ACC112 (cell line): ENCODE results near the gene YIPF3.

Source experiments
- H2AFZ ChIP-seq: fragments of 200-600 bp; sonication (generic); one replicate; pipeline ENCODE4 v1.6.0; 2017; ENCODE audit warnings: antibody characterized with exemption, low read length; ENCODE audit not compliant: unreplicated experiment
- H3K27ac ChIP-seq: fragments of 200-600 bp; sonication (generic); 2 replicates; pipeline ENCODE4 v1.5.1; 2014; ENCODE audit warnings: low read depth, mild to moderate bottlenecking, antibody characterized with exemption, low read length, moderate library complexity
- H3K27me3 ChIP-seq: fragments of 200-600 bp; sonication (generic); 2 replicates; pipeline ENCODE4 v1.6.1; 2014; ENCODE audit warnings: mild to moderate bottlenecking, antibody characterized with exemption, low read length, moderate library complexity, mixed read lengths; ENCODE audit not compliant: insufficient read depth
- H3K36me3 ChIP-seq: fragments of 200-600 bp; sonication (generic); 2 replicates; pipeline ENCODE4 v1.6.1; 2016; ENCODE audit warnings: mild to moderate bottlenecking, antibody characterized with exemption, low read length, moderate library complexity, mixed read lengths; ENCODE audit not compliant: insufficient read depth
- H3K4me1 ChIP-seq: fragments of 200-600 bp; sonication (generic); one replicate; pipeline ENCODE4 v1.6.1; 2016; ENCODE audit warnings: low read length, mixed read lengths; ENCODE audit not compliant: insufficient read depth, unreplicated experiment, control insufficient read depth
- H3K4me3 ChIP-seq: fragments of 200-600 bp; sonication (generic); 2 replicates; pipeline ENCODE4 v1.5.1; 2014; ENCODE audit warnings: mild to moderate bottlenecking, low read depth, low read length
- H3K79me2 ChIP-seq: fragments of 200-600 bp; sonication (generic); one replicate; pipeline ENCODE4 v1.6.0; 2016; ENCODE audit warnings: low read length; ENCODE audit not compliant: control insufficient read depth, unreplicated experiment, insufficient read depth

The YIPF3 gene

DNA sequence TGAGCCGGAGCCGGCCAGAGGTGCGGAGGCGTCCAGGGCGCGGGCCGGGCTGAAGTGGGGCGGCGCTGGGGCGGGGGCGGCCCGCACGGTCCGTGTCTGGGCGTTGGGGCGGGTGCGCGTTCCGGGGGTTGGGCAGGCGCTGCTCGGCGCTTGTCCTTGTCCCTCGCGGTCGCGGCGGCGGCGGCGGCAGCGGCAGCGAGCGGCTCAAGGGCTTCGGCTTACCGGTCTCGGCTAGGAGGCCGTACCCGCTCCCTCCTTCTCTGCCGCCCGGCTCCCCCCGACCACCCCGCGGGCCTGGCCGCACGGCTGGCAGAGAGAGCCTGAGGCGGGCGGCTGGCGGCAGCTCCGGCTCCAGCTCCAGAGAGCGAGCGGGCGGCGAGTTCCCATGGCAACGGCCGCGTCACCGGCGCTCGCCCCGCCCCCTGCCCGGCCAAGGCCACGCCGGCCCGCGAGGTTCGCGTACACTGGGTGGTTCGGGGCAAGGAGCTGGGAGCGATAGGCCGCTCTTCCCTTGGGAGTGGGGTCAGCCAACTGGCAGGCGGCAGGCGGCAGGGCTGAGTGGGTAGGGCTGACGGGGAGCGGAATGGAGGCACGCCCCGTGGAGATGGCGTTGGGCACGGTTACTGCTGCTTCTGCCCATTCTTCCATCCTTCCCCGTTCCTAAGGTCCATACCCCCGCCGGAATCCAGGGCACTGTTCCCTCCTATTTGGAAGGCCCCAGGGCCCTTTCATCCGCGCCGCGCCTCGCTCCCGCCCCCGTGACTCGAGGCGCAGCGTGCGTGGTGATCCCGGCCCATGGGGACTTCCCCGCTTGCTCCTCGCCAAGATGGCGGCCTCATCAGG lies 6.5 kb downstream of the YIPF3 start, which contains the start of gene LRRC73:
Gene LRRC73 (minus strand): TSS at position 363 of the 843 bp plus-strand sequence. CDS start 561 bp downstream, outside the sequence.
- H2AFZ ChIP-seq = peak within 1 kb of the TSS; percentile 71
- H3K36me3 ChIP-seq = peaks cover 7% of the 10 kb centered on the region
- peaks cover 10% of the 10 kb centered on the region for H3K79me2 ChIP-seq
- H3K4me3 ChIP-seq = peak within 1 kb of the TSS; percentile 79
- H3K27me3 ChIP-seq = no peaks in the 10 kb centered on the region
- H3K4me1 ChIP-seq = peaks cover 14% of the 10 kb centered on the region
- H3K27ac ChIP-seq = peak within 1 kb of the TSS; percentile 17; the same call in 1 of the 2 replicates

DNA sequence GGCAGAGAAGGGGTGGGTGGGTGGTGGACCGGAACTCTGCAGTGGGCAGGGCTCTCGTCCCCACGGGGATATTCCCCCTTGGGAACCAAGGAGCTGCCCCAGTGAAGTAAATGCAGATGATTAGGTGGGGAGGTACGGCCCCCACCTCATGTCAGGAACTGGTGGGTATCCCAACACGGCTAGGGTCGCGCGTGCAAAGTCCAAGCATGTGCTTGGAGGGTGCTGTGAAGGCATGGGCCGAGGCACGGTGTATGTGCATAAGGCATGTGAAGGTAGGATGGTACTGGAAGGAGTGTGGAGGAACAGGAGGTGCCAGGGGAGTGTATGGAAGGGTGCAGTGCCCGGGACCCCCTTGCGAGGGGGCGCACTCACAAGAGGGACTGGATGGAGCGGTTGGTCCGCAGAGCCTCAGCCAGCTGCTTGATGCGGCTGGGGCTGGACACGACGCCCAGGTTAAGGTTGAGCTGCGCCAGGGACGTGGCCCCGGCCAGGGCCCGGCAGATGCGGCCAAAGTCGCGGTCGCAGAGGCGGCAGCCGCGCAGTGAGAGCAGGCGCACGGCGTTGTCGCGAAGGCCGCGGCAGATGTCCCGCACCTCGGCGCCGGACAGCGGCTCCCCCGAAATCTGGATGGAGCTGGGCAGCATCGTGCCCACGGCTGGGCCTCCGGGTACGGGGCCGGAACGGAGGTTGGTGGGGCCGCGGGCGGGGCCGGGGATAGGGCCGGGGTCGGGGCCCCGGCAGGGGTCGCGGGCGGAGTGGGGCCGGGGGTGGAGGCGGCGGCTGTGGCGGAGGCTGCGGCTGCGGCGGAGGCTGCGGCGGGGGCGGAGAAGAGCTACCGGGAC lies 7.4 kb downstream of the YIPF3 start:
- H3K79me2 ChIP-seq = peaks cover 3% of the 10 kb centered on the region
- peaks cover under 1% of the 10 kb centered on the region for H3K36me3 ChIP-seq
- peak overlapping the region; percentile 79 for H3K4me3 ChIP-seq
- H3K4me1 ChIP-seq = peaks cover 6% of the 10 kb centered on the region
- H3K27ac ChIP-seq = no peak overlapping the region
- peak overlapping the region; percentile 71 for H2AFZ ChIP-seq
- H3K27me3 ChIP-seq = no peaks in the 10 kb centered on the region

DNA sequence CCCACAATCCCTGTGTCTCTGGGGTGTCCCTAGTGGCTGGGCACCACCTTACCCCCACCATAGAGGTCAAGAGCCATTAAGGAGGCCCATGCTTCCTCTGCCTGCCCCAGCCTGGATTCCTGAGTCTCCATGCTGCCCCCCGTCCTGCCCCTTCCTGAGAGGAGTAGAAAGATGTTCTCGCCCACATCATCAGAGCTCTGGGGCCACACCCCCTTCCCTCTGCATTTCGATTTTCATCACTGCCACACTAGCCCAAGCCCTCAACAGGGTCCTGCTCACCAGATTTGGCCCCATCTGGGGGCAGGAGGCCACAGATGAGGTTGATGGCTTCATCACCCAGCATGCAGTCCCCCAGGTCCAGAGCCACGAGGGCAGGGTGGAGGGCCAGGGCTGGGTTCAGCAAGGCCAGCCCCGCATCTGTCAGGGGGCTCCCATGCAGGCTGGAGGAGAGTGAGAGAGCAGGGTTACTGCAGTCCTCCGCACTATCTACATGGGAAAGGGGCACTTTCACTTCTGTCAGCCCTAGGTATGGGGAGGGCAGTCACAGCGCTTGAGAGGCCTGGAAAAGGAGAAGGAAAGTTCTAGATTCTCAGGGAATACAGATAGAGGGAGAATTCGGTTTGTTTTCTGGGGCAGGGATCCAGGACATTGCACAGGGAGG lies 8.1 kb downstream of the YIPF3 start:
- Histone ChIP-seq H3K36me3 (no peaks in the 10 kb centered on the region; the same call in none of the 2 replicates), H3K79me2 (no peaks in the 10 kb centered on the region), H3K27me3 (no peaks in the 10 kb centered on the region), H2AFZ (no peak overlapping the region), H3K27ac (no peak overlapping the region), H3K4me3 (peak overlapping the region; percentile 79; the same call in 1 of the 2 replicates), H3K4me1 (peaks cover 4% of the 10 kb centered on the region)

DNA sequence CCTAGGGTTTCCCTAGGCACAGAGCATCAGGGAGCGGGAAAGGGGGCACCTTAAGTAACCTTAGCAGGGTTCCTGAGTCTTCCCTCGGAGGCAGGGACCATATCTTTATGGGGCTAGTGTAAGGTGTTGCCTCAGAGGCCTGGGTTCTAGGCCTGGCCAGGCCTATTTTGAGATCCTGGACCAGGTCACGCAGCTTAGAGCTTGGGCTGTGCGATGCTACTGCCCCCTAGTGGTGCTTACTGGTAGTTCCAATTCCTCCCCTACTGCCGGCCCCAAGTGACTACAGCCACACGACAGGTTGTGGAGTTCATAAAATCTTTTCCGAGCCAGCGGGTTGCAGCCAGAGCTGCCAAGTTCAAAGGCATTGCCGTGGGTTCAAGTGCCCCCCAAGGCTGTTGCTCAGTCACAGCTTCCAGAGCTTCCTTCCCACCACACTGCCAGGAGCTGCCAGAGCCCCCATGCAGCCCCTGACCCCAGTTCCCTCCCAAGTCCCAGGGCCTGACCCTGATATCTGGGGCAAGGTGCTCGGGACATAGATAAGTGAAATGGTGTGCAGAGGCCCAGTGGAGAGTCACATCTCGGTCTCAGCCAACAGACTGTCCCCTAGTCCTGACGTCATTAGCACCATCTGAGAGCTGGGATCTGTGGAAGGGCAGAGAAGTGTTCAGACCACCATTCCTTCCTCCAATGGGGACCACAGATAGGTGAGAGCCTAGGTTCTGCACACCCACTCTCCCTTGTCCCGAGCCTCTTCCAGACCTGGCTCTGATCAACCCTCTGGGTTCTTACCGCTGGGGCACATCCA lies 9.9 kb downstream of the YIPF3 start:
- Histone ChIP-seq H3K4me1 (peaks cover 4% of the 10 kb centered on the region), H2AFZ (no peak overlapping the region), H3K27ac (no peak overlapping the region)

DNA sequence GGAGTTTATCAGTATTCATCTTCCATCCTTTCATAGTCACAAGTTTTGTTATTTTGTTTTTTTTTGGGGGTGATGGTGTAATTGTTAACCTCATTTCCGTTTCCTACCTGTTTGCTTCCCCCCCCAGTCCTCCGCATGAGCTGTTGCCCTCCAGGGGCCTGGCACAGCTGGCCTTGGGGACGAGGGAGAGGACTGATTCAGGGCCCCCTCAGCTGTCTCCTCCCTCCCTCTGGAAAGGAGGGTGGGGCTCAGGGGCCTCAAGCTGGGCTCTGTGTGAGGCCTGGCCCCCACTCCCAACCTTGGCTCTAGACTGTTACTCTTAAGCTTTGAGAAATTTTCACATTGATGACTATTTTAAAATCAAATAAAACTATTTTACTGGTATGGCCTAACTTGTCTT lies 10.6 kb downstream of the YIPF3 start:
- no peak overlapping the region for H2AFZ ChIP-seq
- no peak overlapping the region for H3K27ac ChIP-seq
- H3K36me3 ChIP-seq = no peaks in the 10 kb centered on the region; the same call in 1 of the 2 replicates
- H3K27me3 ChIP-seq = no peaks in the 10 kb centered on the region
- peaks cover 4% of the 10 kb centered on the region for H3K4me1 ChIP-seq
- no peaks in the 10 kb centered on the region for H3K79me2 ChIP-seq
- no peak overlapping the region for H3K4me3 ChIP-seq

More for the DNA sequence above, 9.9 kb downstream of the YIPF3 start:
- Histone ChIP-seq H3K36me3 (no peaks in the 10 kb centered on the region; the same call in none of the 2 replicates), H3K79me2 (no peaks in the 10 kb centered on the region), H3K27me3 (no peaks in the 10 kb centered on the region), H3K4me3 (no peak overlapping the region)

DNA sequence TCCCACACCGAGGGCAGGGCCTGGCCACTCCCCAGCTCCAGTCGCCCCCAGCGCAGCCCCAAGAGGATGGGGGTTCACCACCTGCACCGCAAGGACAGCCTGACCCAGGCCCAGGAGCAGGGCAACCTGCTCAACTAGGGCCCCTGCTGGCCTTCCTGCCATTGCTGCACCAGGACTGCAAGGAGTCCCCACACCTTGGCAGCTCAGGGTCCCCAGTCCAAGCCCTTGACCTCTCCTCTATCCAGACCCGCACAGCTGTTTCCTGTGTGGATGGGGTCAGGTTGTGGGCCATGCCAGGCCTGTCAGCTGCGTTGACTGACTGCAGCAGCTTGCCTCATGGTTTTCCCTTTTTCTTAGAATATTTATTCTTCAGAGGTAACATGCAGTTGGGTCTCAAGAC lies 11.0 kb downstream of the YIPF3 start:
- Histone ChIP-seq H3K27ac (no peak overlapping the region), H2AFZ (no peak overlapping the region), H3K4me3 (no peak overlapping the region), H3K27me3 (no peaks in the 10 kb centered on the region), H3K4me1 (peaks cover 3% of the 10 kb centered on the region), H3K79me2 (no peaks in the 10 kb centered on the region), H3K36me3 (no peaks in the 10 kb centered on the region)

DNA sequence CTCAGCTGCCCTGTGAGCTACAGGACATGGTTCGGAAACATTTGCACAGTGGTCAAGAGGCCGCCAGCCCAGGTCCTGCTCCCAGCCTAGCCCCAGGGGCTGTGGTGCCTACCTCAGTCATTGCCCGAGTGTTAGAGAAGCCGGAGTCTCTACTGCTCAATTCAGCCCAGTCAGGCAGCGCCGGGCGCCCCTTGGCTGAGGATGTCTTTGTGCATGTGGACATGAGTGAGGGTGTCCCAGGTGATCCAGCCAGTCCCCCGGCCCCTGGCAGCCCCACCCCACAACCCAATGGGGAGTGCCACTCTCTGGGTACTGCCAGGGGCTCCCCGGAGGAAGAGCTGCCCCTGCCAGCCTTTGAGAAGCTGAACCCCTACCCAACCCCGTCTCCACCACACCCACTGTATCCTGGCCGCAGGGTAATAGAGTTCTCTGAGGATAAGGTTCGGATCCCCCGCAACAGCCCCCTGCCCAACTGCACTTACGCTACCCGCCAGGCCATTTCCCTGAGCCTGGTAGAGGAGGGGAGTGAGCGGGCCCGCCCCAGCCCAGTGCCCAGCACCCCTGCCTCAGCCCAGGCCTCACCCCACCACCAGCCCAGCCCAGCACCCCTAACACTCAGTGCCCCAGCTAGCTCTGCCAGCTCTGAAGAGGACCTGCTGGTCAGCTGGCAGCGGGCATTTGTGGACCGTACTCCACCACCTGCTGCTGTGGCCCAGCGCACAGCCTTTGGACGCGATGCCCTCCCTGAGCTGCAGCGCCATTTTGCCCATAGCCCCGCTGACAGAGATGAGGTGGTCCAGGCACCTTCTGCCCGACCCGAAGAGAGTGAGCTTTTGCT lies 11.8 kb downstream of the YIPF3 start:
- no peaks in the 10 kb centered on the region for H3K79me2 ChIP-seq
- H3K27ac ChIP-seq = no peak overlapping the region
- H3K4me3 ChIP-seq = no peak overlapping the region
- no peaks in the 10 kb centered on the region for H3K4me1 ChIP-seq
- no peaks in the 10 kb centered on the region; the same call in 1 of the 2 replicates for H3K36me3 ChIP-seq
- H2AFZ ChIP-seq = no peak overlapping the region
- no peaks in the 10 kb centered on the region for H3K27me3 ChIP-seq

DNA sequence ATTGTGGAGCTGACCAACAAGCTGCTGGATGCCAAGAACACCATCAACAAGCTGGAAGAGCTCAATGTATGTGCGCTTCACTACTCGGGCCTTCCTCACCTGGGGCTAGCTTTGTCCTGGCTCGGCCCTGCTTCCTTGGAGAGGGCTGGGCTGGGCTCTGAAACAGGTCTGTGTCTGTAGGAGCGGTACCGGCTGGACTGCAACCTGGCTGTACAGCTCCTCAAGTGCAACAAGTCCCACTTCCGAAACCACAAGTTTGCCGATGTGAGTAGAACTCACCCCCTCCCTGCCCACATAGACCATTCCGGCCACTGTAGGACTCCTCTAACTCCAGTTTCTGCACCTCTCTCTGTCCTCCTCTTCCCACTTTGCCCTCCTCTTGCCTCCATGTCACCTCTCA lies 13.3 kb downstream of the YIPF3 start:
- no peak overlapping the region for H3K4me3 ChIP-seq
- H3K27ac ChIP-seq = no peak overlapping the region
- H3K79me2 ChIP-seq = no peaks in the 10 kb centered on the region
- no peak overlapping the region for H2AFZ ChIP-seq
- peaks cover 2% of the 10 kb centered on the region; the same call in 1 of the 2 replicates for H3K36me3 ChIP-seq
- no peaks in the 10 kb centered on the region for H3K27me3 ChIP-seq
- H3K4me1 ChIP-seq = no peaks in the 10 kb centered on the region

DNA sequence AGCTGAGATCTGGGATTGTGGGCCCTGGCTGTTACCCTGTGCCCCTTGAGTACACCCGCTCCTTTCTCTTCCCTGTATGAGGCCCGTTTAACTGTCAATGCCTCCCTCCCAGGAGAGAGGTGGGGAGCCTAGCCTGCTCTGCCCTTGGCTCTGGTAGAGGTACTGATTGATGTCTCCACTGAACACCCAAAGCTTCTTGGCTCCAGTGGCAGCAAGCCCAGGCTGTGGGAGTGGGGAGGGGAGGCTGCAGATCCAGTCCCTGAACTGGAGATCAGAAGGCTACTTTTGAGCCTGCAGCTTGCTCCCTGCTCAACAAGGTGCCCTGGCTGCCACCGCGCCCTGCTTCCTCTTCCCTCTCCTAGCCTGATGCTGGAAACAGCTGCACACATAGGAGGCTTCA lies 14.1 kb downstream of the YIPF3 start:
- no peak overlapping the region for H2AFZ ChIP-seq
- H3K4me3 ChIP-seq = no peak overlapping the region
- H3K4me1 ChIP-seq = no peaks in the 10 kb centered on the region
- H3K27ac ChIP-seq = no peak overlapping the region
- H3K27me3 ChIP-seq = no peaks in the 10 kb centered on the region
- H3K79me2 ChIP-seq = peaks cover 1% of the 10 kb centered on the region
- H3K36me3 ChIP-seq = peaks cover 8% of the 10 kb centered on the region
